PC-3 (cell line): ENCODE measurements around the gene LIMS1. TPM values are rescaled to one million over a fixed set of nuclear protein-coding genes. Genes with fewer than 3 reads are reported as not detected.
"Not testable (repeated sequence)": the region's sequence is repeated elsewhere in the genome, so short reads cannot be mapped to it uniquely, and the experiment has no call there.

ENCODE experiments used
- ATAC-seq: fragments of 200-7000 bp; cut with Tn5 transposase; 2 replicates; pipeline ENCODE4 v1.9.1; 2020; ENCODE audit warnings: mild to moderate bottlenecking, moderate library complexity
- BruUV-seq: library from RNA; stranded (reverse); fragments of 400-500 nt; replicated peaks from 2 replicates; lab custom pipeline; 2021; lab: Mats Ljungman, UMichigan
- CTCF ChIA-PET: fragments of 300-600 bp; sonication (Branson Sonifier 250); formaldehyde crosslinking; loops from one replicate; lab custom pipeline; 2022; ENCODE audit warnings: antibody characterized with exemption; lab: Charles Lee
- POLR2A ChIA-PET: fragments of 300-600 bp; sonication (Branson Sonifier 250); formaldehyde crosslinking; loops from one replicate; lab custom pipeline; 2022; ENCODE audit warnings: antibody characterized with exemption; ENCODE audit not compliant: unreplicated experiment; lab: Charles Lee
- DNase-seq: peaks from one replicate; pipeline ENCODE4 v3.0.0-alpha.2; 2015
- H2AFZ ChIP-seq: fragments of 300-600 bp; sonication (generic); 2 replicates; pipeline ENCODE4 v1.6.0; 2016; ENCODE audit warnings: antibody characterized with exemption, low read length
- H3F3A ChIP-seq: fragments of 300-600 bp; sonication (generic); one replicate; pipeline ENCODE4 v1.6.0; 2017; ENCODE audit warnings: antibody characterized with exemption, low read length, control low read depth, mild to moderate bottlenecking; ENCODE audit not compliant: unreplicated experiment
- H3K27ac ChIP-seq: fragments of 300-600 bp; sonication (generic); 2 replicates; pipeline ENCODE4 v1.5.1; 2016; ENCODE audit warnings: mild to moderate bottlenecking, low read length
- H3K27me3 ChIP-seq: fragments of 300-600 bp; sonication (generic); 2 replicates; pipeline ENCODE4 v1.6.1; 2016; ENCODE audit warnings: low read length, mixed read lengths
- H3K36me3 ChIP-seq: fragments of 300-600 bp; sonication (generic); 2 replicates; pipeline ENCODE4 v1.6.1; 2016; ENCODE audit warnings: low read depth, mixed run types, low read length, mixed read lengths
- H3K4me1 ChIP-seq: fragments of 300-600 bp; sonication (generic); 2 replicates; pipeline ENCODE4 v1.5.1; 2016; ENCODE audit warnings: low read length; ENCODE audit not compliant: insufficient read depth
- H3K4me2 ChIP-seq: fragments of 300-600 bp; sonication (generic); 2 replicates; pipeline ENCODE4 v1.6.0; 2016; ENCODE audit warnings: low read length
- H3K4me3 ChIP-seq: fragments of 300-600 bp; sonication (generic); 2 replicates; pipeline ENCODE4 v1.5.1; 2016; ENCODE audit warnings: mild to moderate bottlenecking, low read length, mixed read lengths
- H3K79me2 ChIP-seq: fragments of 300-600 bp; sonication (generic); 2 replicates; pipeline ENCODE4 v1.6.1; 2017; ENCODE audit warnings: low read length, mixed read lengths
- H3K9ac ChIP-seq: fragments of 300-600 bp; sonication (generic); 2 replicates; pipeline ENCODE4 v1.6.0; 2016; ENCODE audit warnings: mild to moderate bottlenecking, low read length
- H3K9me2 ChIP-seq: fragments of 300-600 bp; sonication (generic); replicated peaks from 2 replicates; pipeline ENCODE4 v1.6.1; 2016; ENCODE audit warnings: mixed run types, low read length, mixed read lengths
- H3K9me3 ChIP-seq: fragments of 300-600 bp; sonication (generic); 2 replicates; pipeline ENCODE4 v1.6.1; 2016; ENCODE audit warnings: low read length, mixed read lengths
- H4K20me1 ChIP-seq: fragments of 300-600 bp; sonication (generic); 2 replicates; pipeline ENCODE4 v1.6.1; 2016; ENCODE audit warnings: low read length, mixed read lengths
- intact Hi-C: fragments of 100-400 bp; cut with micrococcal nuclease; formaldehyde crosslinking; loops from 2 replicates; pipeline ENCODE4 v1.9.0; 2023
- total RNA-seq: library from RNA; depleted of rRNA; stranded (reverse); fragments of >200 nt; gene quantifications from 2 replicates; pipeline ENCODE4 v1.2.3, GENCODE V29; 2014

The LIMS1 gene
- total RNA-seq, 1 experiment from 2014 or later = 58.9 TPM

- BruUV-seq, H4K20me1 ChIP-seq, H3K9ac ChIP-seq, H3K9me3 ChIP-seq, CTCF ChIA-PET, H3K4me2 ChIP-seq, H2AFZ ChIP-seq, H3K79me2 ChIP-seq, H3K27ac ChIP-seq, POLR2A ChIA-PET, H3K9me2 ChIP-seq, H3K36me3 ChIP-seq, intact Hi-C loops, H3K4me3 ChIP-seq, ATAC-seq, H3K4me1 ChIP-seq, H3F3A ChIP-seq, DNase-seq, H3K27me3 ChIP-seq: not testable (repeated sequence)
Measured at GRCh38 chr2:108650465-108650864, 116.2 kb downstream of the LIMS1 start.

- H3K36me3 ChIP-seq, H3K4me1 ChIP-seq, H3K9ac ChIP-seq, H3K9me2 ChIP-seq, H3K9me3 ChIP-seq, H3K79me2 ChIP-seq, H4K20me1 ChIP-seq, intact Hi-C loops, H3K27me3 ChIP-seq, H3K4me2 ChIP-seq, H3K4me3 ChIP-seq, H3F3A ChIP-seq, H2AFZ ChIP-seq, CTCF ChIA-PET, DNase-seq, POLR2A ChIA-PET, H3K27ac ChIP-seq, ATAC-seq, BruUV-seq: not testable (repeated sequence)
Measured at GRCh38 chr2:108651468-108651867, 117.2 kb downstream of the LIMS1 start.

GRCh38 chr2:108652187-108652931, 118.1 kb downstream of the LIMS1 start:
- BruUV-seq, CTCF ChIA-PET: not testable (repeated sequence)

DNA sequence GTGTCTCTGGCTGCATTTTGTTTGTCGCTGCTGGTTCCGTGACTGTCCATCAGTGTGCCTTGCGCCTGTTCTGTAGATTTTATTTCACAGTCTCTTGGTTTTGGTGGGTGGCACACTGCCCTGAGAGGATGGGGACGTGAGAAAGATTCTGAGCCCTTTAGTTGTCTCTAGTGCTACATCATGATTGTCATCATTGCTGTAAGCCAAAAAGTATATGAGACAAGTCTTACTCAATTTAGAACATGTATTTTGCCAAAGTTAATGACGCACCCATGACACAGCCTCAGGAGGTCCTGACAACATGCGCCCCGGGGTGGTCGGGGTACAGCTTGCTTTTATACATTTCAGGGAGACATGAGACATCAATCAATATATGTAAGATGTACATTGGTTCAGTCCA, 119.2 kb downstream of the LIMS1 start:
- H2AFZ ChIP-seq, H3K36me3 ChIP-seq, H3K9me3 ChIP-seq, H3K4me1 ChIP-seq, POLR2A ChIA-PET, H3K4me3 ChIP-seq, BruUV-seq, ATAC-seq, CTCF ChIA-PET, H3K79me2 ChIP-seq, H3K27me3 ChIP-seq, H3K9ac ChIP-seq, DNase-seq, H3K27ac ChIP-seq, H3K4me2 ChIP-seq, intact Hi-C loops, H4K20me1 ChIP-seq, H3F3A ChIP-seq, H3K9me2 ChIP-seq: not testable (repeated sequence)

More at GRCh38 chr2:108652187-108652931, 118.1 kb downstream of the LIMS1 start:
- H4K20me1 ChIP-seq, H3K9me2 ChIP-seq, POLR2A ChIA-PET, DNase-seq, H3K36me3 ChIP-seq, H3K4me3 ChIP-seq, H3K9ac ChIP-seq, H3F3A ChIP-seq, H3K27me3 ChIP-seq, H2AFZ ChIP-seq, H3K79me2 ChIP-seq, H3K4me2 ChIP-seq, H3K27ac ChIP-seq, intact Hi-C loops, H3K9me3 ChIP-seq, H3K4me1 ChIP-seq: not testable (repeated sequence)
- peak; percentile 65 for ATAC-seq

DNA sequence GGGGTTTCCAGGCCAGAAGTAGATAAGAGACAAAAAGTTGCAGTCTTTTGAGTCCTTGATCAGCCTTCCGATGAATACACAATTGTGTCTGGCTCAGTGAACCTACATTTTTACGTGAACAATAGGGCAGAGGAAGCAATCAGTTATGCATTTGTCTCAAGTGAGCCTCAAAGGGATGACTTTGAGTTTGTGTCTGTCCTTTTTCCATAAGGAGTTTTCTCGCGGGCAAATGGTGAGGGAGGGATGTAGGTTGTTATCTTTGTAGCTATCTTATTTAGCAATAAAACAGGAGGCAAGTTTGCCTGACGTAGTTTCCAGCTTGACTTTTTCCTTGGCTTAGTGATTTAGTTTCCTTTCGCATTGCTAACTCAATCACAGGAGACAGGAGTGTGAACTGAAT, 119.6 kb downstream of the LIMS1 start:
- DNase-seq = not testable (repeated sequence)

GRCh38 chr2:108654521-108655125, 120.4 kb downstream of the LIMS1 start:
- H3K79me2 ChIP-seq, DNase-seq, H4K20me1 ChIP-seq, intact Hi-C loops, H3K9me2 ChIP-seq, CTCF ChIA-PET, H3K4me1 ChIP-seq, H3K36me3 ChIP-seq, H3K27me3 ChIP-seq, H3K27ac ChIP-seq, H3K4me2 ChIP-seq, H3K9me3 ChIP-seq, H2AFZ ChIP-seq, H3F3A ChIP-seq, H3K4me3 ChIP-seq, BruUV-seq, ATAC-seq, POLR2A ChIA-PET, H3K9ac ChIP-seq: not testable (repeated sequence)

More for the DNA sequence above, 119.6 kb downstream of the LIMS1 start:
- H3K79me2 ChIP-seq, H3K4me1 ChIP-seq, H3K9ac ChIP-seq, BruUV-seq, H3K36me3 ChIP-seq, H3K9me3 ChIP-seq, intact Hi-C loops, H3K4me2 ChIP-seq, ATAC-seq, H3K4me3 ChIP-seq, POLR2A ChIA-PET, H2AFZ ChIP-seq, H3K9me2 ChIP-seq, H3F3A ChIP-seq, H3K27ac ChIP-seq, CTCF ChIA-PET, H4K20me1 ChIP-seq, H3K27me3 ChIP-seq: not testable (repeated sequence)
